GM12865 (cell line): Measurements from ENCODE around the gene CPNE7.
"Not testable (repeated sequence)": the region's sequence is repeated elsewhere in the genome, so short reads cannot be mapped to it uniquely, and the experiment has no call there.

Source experiments
- DNase-seq: peaks from one replicate; pipeline ENCODE4 v3.0.0; 2010; ENCODE audit warnings: low read depth
- H3K4me3 ChIP-seq: 2 replicates; pipeline ENCODE4 v1.5.1; 2011; ENCODE audit warnings: mild to moderate bottlenecking, low read depth, low read length, control low read depth
- TF ChIP-seq, protein P1 (sequence below): IDR thresholded peaks from 2 replicates; pipeline ENCODE4 v1.5.1; 2011; ENCODE audit warnings: low read length, control low read depth, low read depth, inconsistent platforms; ENCODE audit not compliant: insufficient read depth; ENCODE audit errors: missing control alignments

Gene CPNE7

DNA sequence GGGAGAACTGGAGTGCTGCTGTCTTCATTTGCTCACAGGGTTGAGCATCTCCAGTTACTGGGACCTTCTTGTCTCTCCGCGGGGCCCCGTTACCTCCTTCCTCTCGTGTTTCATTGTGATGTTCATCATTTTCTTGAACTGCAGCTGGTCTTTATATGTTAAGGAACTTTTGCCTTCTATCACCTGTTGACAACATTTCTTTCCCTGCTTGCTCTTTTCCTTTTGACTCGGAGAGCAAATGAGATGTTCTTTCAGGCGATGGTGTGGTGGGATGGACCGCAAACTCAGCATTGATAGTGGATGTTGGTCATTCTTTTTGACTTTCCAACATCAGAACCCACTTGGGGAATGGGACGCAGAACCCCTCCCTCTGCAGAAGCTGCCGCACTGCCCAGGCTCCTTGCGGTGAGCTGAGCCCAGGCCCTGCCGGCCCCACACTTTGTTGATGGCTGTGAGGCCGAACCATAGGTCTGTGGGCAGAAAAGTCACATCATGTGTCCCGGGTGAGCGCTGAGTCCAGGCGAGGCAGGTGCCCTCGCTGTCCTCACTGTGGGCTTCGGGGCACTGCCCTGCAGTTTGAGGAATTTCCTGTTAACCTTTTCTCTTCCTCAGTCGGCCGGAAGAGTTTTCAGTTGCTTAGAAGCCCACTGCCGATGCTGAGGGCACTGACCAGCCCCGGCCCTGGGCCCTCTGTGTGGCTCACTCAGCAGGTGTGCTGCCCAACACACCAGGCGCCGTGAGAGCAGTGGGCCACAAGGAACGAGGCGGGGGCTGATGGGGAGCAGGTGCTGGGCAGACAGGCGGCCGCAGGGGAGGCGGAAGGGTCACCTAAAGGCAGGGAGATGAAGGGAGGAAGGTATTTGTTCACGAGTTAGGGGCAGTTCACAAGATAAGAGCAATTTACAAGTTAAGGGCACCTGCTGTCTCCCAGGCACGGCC, 7.6 kb upstream of the CPNE7 start:
- TF ChIP-seq, protein P1, sequence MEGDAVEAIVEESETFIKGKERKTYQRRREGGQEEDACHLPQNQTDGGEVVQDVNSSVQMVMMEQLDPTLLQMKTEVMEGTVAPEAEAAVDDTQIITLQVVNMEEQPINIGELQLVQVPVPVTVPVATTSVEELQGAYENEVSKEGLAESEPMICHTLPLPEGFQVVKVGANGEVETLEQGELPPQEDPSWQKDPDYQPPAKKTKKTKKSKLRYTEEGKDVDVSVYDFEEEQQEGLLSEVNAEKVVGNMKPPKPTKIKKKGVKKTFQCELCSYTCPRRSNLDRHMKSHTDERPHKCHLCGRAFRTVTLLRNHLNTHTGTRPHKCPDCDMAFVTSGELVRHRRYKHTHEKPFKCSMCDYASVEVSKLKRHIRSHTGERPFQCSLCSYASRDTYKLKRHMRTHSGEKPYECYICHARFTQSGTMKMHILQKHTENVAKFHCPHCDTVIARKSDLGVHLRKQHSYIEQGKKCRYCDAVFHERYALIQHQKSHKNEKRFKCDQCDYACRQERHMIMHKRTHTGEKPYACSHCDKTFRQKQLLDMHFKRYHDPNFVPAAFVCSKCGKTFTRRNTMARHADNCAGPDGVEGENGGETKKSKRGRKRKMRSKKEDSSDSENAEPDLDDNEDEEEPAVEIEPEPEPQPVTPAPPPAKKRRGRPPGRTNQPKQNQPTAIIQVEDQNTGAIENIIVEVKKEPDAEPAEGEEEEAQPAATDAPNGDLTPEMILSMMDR: no peak
- no peak for DNase-seq

DNA sequence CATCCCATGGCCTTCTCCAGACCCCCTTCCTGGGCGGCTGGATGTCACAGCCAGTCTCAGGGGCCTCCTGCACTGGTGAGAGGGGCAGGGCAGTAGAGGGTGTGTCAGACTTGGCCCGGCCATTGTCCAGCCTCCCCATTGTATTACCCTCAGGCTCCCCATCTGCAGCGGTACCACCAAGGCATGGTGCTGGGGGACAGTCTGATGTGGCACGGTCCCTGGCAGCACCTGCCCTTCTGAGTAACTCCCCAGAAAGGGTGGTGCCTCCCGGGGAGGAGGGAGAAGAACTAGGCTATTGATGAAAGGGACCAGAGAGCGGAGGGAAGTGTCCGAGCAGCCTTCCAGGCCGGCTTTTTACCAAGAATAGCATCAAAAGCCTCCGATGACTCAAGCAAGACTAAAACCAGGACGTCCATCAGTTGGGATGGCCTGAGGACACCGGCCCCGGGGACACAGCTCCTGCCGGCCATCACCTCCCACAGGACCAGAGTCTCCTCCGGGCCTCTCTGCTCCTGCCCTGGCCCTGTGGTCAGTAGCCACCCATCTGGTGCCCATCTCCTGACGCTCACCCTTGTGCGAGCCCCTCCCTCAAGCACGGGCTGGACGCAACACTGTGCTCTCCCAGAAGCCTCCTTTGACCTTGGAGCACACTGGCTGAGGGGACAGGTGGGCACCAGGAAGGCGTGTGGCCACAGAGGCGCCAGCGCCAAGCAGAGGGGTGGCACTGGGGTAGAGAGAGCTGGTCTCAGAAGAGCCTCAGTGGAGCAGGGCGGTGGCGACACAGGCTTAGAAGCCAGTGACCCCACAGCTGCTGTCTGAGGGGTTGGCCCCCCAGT, 5.8 kb upstream of the CPNE7 start:
- H3K4me3 ChIP-seq: no peak overlapping the region
- TF ChIP-seq, protein P1: no peak
- DNase-seq: no peak

More for the DNA sequence above, 7.6 kb upstream of the CPNE7 start:
- no peak overlapping the region for H3K4me3 ChIP-seq

DNA sequence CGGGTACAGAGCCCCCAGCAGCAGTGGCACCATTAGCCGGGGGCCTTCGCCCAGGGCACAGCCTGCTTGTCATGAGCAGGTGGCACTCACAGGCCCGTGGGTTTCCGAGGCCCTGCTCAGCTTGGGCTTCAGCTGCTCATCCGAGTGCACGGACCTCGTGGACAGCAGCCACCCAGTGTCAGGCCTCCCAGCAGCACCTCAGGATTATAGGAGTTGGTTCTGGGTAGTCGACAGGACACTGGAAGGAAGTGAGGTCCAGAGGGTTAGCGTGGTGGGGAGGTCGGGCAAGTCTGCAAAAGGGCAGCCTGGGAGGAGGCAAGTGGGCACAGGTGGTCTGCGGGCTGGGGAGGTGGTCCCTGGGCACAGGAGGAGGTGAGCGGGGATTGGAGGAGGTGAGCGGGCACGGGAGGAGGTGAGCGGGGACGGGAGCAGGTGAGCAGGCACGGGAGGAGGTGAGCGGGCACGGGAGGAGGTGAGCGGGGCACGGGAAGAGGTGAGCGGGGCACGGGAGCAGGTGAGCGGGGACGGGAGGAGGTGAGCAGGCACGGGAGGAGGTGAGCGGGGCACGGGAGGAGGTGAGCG, 5.1 kb upstream of the CPNE7 start:
- DNase-seq: no peak
- H3K4me3 ChIP-seq: no peak overlapping the region
- TF ChIP-seq, protein P1: no peak

DNA sequence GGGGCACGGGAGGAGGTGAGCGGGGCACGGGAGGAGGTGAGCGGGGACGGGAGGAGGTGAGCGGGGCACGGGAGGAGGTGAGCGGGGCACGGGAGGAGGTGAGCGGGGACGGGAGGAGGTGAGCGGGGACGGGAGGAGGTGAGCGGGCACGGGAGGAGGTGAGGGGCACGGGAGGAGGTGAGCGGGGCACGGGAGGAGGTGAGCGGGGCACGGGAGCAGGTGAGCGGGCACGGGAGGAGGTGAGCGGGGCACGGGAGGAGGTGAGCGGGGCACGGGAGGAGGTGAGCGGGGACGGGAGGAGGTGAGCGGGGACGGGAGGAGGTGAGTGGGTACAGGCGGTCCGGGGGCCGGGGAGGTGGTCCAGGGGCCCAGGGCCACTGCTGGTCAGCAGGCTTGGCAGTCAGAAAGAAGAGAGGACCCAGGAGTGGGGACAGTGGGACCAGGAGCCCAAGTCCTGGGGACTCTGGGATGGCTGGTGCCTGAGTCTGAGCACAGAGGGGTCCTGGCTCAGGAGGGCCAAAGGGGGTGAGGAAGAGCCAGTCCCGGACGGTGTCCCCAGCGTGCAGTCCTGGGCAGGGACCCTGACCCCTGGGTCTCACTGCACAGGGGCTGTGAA, 4.5 kb upstream of the CPNE7 start:
- DNase-seq, H3K4me3 ChIP-seq: not testable (repeated sequence)

DNA sequence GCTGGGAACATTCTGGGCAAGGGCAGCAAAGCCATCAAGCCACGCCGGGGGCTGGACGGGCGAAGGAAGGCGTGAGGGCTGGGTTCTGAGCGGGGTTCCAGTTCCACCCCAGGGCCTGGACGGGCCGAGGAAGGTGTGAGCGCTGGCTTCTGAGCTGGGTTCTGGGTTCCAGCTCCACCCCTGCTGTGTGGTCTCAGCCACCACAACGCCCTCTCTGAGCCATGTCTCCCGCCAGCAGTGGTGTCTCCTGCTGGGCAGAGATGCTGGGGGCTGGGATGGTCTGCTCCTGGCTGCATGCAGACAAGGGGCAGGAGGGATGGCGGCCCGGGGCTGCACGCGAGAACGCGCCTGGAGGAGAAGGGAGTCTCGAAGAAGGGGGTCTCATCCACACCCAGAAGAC, 3.9 kb upstream of the CPNE7 start:
- H3K4me3 ChIP-seq: no peak overlapping the region
- TF ChIP-seq, protein P1: no peak
- DNase-seq: no peak

DNA sequence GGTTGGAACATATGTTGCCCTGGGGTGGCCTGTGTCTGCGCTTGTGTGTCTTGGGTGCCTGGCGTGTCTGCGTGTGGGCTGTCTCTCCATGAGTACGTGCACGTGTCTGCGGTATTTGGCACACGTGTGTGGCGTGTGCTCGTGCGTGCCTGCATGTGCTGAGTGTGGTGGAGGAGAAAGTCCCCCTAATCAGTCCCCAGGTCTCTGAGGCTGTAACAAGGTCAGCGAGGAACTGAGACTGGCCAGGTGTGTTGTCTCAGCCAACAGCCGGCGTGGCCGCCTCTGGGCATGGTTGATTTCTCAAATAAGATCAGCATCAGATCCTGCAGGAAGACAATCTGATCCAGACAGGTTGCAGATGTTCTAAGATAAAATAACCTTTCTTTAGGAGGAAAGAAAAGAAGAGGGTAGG, 3.5 kb upstream of the CPNE7 start:
- TF ChIP-seq, protein P1: no peak
- H3K4me3 ChIP-seq: no peak overlapping the region
- DNase-seq: peak; percentile 44
